GM18861 (cell line): ENCODE measurements around the gene RBBP4.

ENCODE experiments used
- ATAC-seq: cut with Tn5 transposase; IDR thresholded peaks from one replicate; pipeline ENCODE4 v1.9.1; 2021; ENCODE audit not compliant: unreplicated experiment

The RBBP4 gene

GRCh38 chr1:32718527-32718926, 67.5 kb downstream of the RBBP4 start:
- no peak for ATAC-seq

DNA sequence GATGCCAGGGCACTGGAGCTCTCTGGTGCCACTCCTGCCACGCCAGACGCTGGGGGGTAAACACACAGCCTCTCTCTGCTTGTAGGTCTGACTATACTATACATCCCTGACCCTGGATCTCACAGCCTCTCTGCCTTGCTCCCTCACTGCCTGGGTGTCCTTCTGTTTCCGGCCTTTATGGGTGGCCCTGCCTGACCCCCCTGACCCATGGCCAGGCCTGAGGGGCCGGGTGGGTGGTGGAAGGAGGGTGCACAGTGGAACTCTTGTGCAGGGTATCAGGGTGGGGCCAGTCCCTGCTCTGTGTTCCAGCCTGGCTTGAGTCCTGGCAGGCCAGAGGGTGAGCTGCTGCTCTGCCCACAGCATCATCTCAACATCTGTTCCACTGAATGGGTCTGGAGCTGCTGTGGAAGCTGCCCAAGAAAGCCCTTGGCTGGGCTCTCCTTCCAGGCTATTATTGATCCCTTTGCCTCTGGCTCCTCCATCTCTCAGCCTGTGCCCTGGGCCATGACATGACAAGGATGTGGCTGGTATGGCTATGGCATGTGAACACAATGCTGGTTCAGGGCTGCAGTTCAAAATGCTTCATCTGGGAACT, 68.8 kb downstream of the RBBP4 start:
- ATAC-seq, result no peak

DNA sequence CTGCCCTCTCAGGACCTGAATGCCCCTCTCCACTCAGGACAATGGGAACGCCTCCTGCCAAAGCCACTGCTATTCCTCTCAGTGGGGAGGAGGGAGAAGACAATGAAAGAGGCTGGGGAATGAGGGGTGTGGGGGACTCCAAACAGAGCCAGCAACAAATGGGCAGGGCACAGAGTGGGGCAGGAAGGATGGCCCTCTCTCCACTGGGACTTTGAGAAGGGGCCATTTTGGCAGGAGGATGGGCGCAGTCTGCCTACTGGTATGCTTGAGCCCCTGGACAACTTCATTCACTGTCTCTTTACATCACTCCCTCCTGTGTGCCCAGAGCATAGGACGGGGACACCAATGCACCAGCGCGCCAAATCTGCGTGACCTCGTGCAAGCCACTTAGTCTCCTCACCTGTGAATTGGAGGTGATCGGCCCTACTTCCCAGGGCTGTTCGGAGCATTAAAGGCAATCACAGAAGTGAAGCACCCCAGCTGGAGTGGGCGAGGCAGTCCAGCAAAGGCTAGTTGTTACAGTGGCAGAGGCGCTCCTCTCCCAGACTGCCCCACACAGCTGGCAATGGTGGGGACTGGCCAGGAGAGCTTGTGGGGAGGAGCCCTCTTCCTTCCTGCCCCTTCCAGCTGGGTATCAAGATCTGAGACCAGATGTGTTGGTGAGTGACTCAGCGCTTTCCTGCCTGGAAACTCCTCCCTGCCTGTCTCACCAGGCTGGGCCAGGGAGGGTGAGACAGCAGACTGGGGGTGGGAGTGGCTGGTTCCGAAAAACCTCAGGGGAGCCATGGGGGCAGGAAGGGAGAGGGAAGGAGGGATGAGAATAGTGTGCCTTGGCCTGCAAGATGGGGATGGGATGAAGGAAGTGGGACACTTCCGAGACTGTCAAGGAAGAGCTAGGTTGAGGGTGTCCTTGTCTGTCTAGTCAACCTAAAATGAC, 73.9 kb downstream of the RBBP4 start:
- ATAC-seq, result no peak

- no peak for ATAC-seq
Observed at GRCh38 chr1:32725615-32725982, 74.6 kb downstream of the RBBP4 start.

DNA sequence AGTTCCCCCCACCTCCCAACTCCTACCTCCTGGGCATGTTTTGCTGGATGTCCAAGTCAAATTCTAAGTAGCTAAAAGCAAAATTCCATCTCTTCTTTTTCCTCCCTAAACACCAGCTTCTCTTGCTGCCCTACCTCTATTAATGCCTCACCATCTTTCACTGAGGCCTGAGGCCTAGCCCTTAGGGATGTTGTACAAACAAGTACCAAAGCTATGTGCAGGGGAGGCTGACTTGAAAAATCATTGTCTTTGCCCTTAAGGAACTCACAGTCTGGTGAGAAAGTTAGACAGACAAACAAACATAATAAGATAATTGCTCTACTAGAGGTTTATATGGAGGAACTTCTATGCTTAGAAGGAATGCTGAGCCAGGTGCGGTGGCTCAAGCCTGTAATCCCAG, 76.9 kb downstream of the RBBP4 start:
- no peak for ATAC-seq

- no peak for ATAC-seq
Observed at GRCh38 chr1:32728413-32729077, 77.5 kb downstream of the RBBP4 start.

GRCh38 chr1:32729254-32730046, 78.4 kb downstream of the RBBP4 start:
- ATAC-seq, result no peak

DNA sequence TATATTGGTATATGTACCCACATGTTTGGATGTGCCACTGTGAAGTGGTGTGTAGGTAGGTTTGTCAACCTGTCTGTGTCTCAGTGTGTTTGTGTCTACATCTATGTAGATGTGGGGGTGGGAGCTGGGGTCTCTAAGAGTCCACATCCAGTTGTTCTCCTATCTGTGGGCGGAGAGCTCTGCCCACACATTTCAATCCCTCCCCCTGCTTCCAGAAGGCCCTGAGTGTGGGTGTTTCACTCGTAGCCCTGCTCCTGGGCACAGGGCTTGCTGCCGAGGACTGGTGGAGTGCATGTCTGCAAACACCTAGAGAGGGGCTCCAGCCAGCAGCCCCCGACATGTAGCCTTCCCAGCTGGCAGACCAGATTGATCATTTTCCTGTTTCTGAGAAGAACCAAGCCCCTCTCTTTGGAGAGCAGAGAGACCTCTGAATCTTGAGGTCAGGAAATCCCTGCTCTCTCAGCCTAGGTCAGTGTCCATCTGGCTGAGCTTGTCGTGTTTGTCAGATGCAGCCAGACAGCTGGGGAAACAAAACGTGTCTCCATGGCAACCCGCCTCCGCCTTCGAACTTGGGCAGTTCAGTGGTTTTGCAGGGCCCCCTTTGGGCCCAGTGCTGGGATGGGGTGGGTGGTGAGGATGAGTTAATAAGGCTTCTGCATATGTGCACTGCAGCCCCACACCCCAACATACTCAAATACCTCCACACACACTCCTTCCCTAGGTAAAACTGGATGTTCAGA, 82.7 kb downstream of the RBBP4 start:
- no peak for ATAC-seq
